GM10248 (cell line): Measurements from ENCODE around the gene CREBBP.

Experiments
- CTCF ChIA-PET: fragments of 300-600 bp; sonication (Branson Sonifier 250); formaldehyde crosslinking; extraction: SDS; loops from one replicate; lab custom pipeline; 2021; ENCODE audit warnings: antibody characterized with exemption; lab: Yijun Ruan, JAX
- POLR2A ChIA-PET: fragments of 350-650 bp; sonication (Branson Sonifier 250); formaldehyde crosslinking; extraction: SDS; loops from one replicate; lab custom pipeline; 2020; ENCODE audit warnings: antibody characterized with exemption; lab: Yijun Ruan, JAX
- DNase-seq: peaks from one replicate; pipeline ENCODE4 v3.0.0; 2012; ENCODE audit errors: extremely low spot score
- TF ChIP-seq, protein P1 (sequence below): IDR thresholded peaks from 2 replicates; pipeline ENCODE4 v1.5.1; 2012; ENCODE audit warnings: mild to moderate bottlenecking, low read depth; ENCODE audit errors: extremely low read depth, missing control alignments, control extremely low read depth

Gene CREBBP

DNA sequence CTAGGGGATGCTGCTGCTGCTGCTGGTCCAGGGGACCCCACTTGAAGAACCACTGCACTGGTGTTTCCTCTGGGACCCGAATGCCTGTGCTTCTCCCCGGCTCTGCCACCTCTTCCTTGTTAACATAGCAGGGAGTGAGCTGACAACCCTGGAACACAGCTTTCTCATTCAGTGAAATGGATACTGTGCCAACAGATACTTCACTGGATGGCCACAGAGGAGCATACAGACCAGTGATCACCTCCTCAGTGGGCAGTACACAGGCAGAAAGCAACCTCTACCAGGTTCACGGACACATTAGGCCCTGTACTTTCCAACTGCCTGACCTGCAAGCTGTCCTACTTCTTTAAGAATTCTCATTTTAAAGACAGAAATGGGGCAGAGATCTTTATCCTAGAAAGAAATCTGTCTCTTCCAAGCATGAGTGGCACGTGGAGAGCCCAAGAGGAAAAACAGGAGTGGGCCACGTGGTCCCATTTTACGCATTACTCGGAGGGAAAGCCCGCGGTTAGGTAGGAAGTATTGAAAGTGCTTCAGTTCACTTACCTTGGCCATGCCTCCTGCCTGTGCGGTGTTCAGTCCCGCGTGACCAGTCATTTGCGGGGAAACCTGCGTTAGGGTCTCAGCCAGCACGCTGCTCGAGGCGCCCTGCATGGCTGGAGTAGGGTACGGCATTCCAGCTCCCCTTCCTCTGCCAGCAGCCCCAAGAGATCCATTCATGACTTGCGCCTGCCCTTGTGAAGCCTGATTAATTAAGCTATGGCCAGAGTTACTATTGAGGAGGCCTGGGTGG lies 30.6 kb downstream of the CREBBP start:
- TF ChIP-seq, protein P1, sequence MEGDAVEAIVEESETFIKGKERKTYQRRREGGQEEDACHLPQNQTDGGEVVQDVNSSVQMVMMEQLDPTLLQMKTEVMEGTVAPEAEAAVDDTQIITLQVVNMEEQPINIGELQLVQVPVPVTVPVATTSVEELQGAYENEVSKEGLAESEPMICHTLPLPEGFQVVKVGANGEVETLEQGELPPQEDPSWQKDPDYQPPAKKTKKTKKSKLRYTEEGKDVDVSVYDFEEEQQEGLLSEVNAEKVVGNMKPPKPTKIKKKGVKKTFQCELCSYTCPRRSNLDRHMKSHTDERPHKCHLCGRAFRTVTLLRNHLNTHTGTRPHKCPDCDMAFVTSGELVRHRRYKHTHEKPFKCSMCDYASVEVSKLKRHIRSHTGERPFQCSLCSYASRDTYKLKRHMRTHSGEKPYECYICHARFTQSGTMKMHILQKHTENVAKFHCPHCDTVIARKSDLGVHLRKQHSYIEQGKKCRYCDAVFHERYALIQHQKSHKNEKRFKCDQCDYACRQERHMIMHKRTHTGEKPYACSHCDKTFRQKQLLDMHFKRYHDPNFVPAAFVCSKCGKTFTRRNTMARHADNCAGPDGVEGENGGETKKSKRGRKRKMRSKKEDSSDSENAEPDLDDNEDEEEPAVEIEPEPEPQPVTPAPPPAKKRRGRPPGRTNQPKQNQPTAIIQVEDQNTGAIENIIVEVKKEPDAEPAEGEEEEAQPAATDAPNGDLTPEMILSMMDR, result no peak
- ChIA-PET CTCF (interaction anchor here (1.1 kb wide), 1 partner anchor 13 kb away, joined by 4 read pairs; no protein-coding TSS in a partner anchor), POLR2A (interaction anchor here (0.5 to 0.6 kb wide), 2 partner anchors 11 to 989 kb away, joined by 3 read pairs; no protein-coding TSS in a partner anchor)
- DNase-seq, result no peak

DNA sequence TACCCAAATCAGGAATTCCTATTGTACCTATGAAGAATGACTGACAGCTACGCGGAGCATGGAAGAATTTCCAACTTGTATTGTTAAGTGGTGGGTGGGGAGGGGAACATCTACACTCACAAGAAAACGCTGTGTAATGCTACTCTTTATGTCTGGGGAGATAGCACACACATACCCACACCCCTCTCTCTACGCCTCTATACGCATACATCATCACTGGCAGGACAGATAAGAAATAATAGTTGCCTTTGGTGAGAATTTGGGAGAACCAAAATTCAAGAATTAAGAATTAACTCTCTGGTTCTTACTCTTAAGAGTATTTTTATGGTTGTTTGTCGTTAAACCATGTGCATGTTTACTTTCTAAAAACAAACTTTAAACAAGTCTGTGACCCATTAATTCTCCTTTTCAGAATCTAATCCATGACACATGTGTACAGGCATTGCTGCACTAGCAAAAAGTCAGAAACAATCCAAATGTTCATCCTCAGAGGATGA lies 33.9 kb downstream of the CREBBP start:
- TF ChIP-seq, protein P1, result no peak
- CTCF ChIA-PET, result no interaction called here
- POLR2A ChIA-PET, result no interaction called here
- DNase-seq, result no peak

DNA sequence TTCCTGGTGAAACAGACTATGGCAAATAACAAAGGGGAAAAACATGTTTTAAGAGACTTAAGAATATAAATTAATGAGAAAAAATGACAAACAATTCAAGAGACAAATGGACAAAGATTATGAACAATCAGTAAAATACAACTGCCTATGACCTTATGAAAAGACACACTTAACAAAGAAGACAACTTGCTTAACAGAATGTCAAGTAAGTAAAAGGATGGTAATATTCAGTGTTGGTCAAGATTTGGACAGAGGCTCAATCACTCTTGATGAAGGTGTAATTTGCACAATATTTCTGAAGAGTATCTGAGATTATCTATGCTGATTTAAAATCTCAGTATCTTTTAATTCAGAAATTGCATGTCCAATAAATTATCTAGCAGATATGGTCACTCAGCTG lies 34.4 kb downstream of the CREBBP start:
- DNase-seq, result no peak
- TF ChIP-seq, protein P1, result no peak
- ChIA-PET POLR2A (no interaction called here), CTCF (no interaction called here)

GRCh38 chr16:3842994-3843393 lies 37.5 kb downstream of the CREBBP start:
- TF ChIP-seq, protein P1, result no peak
- ChIA-PET POLR2A (no interaction called here), CTCF (interaction anchor here (1.2 kb wide), 1 partner anchor 693 kb away, joined by 3 read pairs; no protein-coding TSS in a partner anchor)
- DNase-seq, result no peak

DNA sequence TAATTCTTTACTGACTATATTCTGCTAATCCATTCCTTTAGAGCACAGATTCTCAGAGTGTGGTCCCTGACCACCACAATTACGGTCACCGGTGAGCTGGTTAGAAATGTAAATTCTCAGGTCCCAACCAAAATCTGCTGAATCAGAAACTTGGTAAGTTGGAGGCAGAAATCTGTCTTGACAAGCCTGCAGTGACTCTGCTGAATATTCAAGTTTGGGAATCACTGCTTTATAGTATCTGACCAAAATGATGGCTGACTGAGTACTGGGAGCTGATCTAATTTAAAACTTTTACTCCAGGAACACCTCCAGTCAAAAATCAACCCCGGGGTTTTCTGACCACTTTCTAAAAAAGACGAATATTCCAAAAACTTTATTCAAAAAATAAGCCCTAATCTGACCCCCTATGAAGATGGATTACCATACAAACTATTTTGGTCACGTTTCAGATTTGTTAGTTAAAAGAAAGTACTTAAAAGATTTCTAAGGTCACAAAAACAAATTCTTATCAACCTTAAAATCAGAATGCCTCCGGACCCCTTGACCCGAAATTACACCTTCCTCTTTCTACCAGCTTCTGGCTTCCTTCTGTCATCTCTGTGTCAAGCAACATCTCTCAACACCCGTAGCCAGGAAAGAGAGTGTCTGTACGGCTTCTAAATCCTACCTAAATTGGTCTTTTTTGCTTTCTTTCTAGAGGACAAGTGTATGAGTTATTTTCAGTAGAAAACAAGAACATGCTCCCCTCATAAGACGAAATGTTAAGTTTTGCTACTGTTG lies 38.6 kb downstream of the CREBBP start:
- DNase-seq, result no peak
- ChIA-PET CTCF (no interaction called here), POLR2A (no interaction called here)
- TF ChIP-seq, protein P1, result no peak
